Adrenal gland (tissue), 5 donors: Measurements from ENCODE around the gene LIPC.

ENCODE experiments used
- POLR2A ChIP-seq, 2 donors: fragments of 450-650 bp; IDR thresholded peaks; one replicate each; pipeline ENCODE4 v1.6.1; 2017; ENCODE audit warnings: antibody characterized with exemption in 2 of 2, mild to moderate bottlenecking in 2 of 2, moderate library complexity in 1 of 2
- TF ChIP-seq, protein P1 (sequence below), 6 experiments: fragments of 450-650 bp in 4 of 6; fragments of 200-600 bp in 2 of 6; sonication (generic) in 1 of 6; IDR thresholded peaks; 1 replicate in 5 of 6; 2 replicates in 1 of 6; pipeline versions ENCODE4 v1.5.1 to v1.8.0; 2016 to 2021; ENCODE audit warnings: antibody characterized with exemption in 6 of 6, mild to moderate bottlenecking in 2 of 6, moderate library complexity in 1 of 6
- donor health status: DM: no; HTN: no; CAD: no.

- TF ChIP-seq, protein P1, sequence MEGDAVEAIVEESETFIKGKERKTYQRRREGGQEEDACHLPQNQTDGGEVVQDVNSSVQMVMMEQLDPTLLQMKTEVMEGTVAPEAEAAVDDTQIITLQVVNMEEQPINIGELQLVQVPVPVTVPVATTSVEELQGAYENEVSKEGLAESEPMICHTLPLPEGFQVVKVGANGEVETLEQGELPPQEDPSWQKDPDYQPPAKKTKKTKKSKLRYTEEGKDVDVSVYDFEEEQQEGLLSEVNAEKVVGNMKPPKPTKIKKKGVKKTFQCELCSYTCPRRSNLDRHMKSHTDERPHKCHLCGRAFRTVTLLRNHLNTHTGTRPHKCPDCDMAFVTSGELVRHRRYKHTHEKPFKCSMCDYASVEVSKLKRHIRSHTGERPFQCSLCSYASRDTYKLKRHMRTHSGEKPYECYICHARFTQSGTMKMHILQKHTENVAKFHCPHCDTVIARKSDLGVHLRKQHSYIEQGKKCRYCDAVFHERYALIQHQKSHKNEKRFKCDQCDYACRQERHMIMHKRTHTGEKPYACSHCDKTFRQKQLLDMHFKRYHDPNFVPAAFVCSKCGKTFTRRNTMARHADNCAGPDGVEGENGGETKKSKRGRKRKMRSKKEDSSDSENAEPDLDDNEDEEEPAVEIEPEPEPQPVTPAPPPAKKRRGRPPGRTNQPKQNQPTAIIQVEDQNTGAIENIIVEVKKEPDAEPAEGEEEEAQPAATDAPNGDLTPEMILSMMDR (IDR thresholded peaks at IDR 0.05) = no peak
- TF ChIP-seq POLR2A (IDR thresholded peaks at IDR 0.05) = no peak
Observed at GRCh38 chr15:58525991-58526421, 94.2 kb downstream of the LIPC start.
